HAP-1 (cell line): ENCODE measurements around the gene ANO8.
A peak's percentile ranks its signal among the peaks of the same experiment; 100 is the strongest.

Experiments used
- DNase-seq, 2 experiments: peaks; one replicate each; pipeline ENCODE4 v3.0.0-alpha.2; 2016 to 2020; ENCODE audit warnings: low spot score in 2 of 2
- H3K27me3 ChIP-seq: fragments of 250-450 bp; sonication (Bioruptor Pico); 2 replicates; pipeline ENCODE4 v1.5.1; 2020; ENCODE audit warnings: low read depth, mild to moderate bottlenecking, moderate library complexity
- H3K36me3 ChIP-seq: fragments of 250-450 bp; sonication (Bioruptor Pico); replicated peaks from 2 replicates; pipeline ENCODE4 v1.5.1; 2020; ENCODE audit warnings: mild to moderate bottlenecking
- H3K4me1 ChIP-seq: fragments of 250-450 bp; sonication (Bioruptor Pico); 2 replicates; pipeline ENCODE4 v1.5.1; 2020; ENCODE audit warnings: mild to moderate bottlenecking
- H3K4me3 ChIP-seq: fragments of 250-450 bp; sonication (Bioruptor Pico); 2 replicates; pipeline ENCODE4 v1.5.1; 2020; ENCODE audit warnings: mild to moderate bottlenecking, moderate library complexity
- H3K9me3 ChIP-seq: fragments of 250-450 bp; sonication (Bioruptor Pico); 2 replicates; pipeline ENCODE4 v1.5.1; 2020; ENCODE audit warnings: mild to moderate bottlenecking, moderate library complexity
- in situ Hi-C: fragments of 300-500 bp; cut with MboI; formaldehyde crosslinking; loops from 3 replicates; pipeline ENCODE4 v1.14.3; 2020; ENCODE audit warnings: low sequenced_read_pairs, inconsistent platforms, mixed read lengths

ANO8 gene

GRCh38 chr19:17328517-17329365 lies 5.9 kb downstream of the ANO8 start:
- no peaks in the 10 kb centered on the region for H3K9me3 ChIP-seq
- H3K36me3 ChIP-seq: 0 out of 2 replicates have a peak, but pooled peaks cover 7% of the 10 kb centered on the region
- no peaks in the 10 kb centered on the region for H3K4me1 ChIP-seq
- no peak for DNase-seq
- in situ Hi-C loops: no loop called here
- no peaks in the 10 kb centered on the region for H3K27me3 ChIP-seq
- no peak overlapping the region for H3K4me3 ChIP-seq

- in situ Hi-C loops: no loop called here
- 0 out of 2 replicates have a peak, but pooled peaks cover 7% of the 10 kb centered on the region for H3K36me3 ChIP-seq
- H3K4me3 ChIP-seq: no peak overlapping the region
- no peaks in the 10 kb centered on the region for H3K27me3 ChIP-seq
- no peaks in the 10 kb centered on the region for H3K4me1 ChIP-seq
- peak in 1 of 2 experiments; percentile 53 for DNase-seq
- H3K9me3 ChIP-seq: no peaks in the 10 kb centered on the region
Observed at GRCh38 chr19:17327654-17328516, 6.8 kb downstream of the ANO8 start.

GRCh38 chr19:17327068-17327653 lies 7.5 kb downstream of the ANO8 start:
- in situ Hi-C loops: no loop called here
- Histone ChIP-seq H3K4me3 (no peak overlapping the region), H3K9me3 (no peaks in the 10 kb centered on the region), H3K4me1 (no peaks in the 10 kb centered on the region), H3K36me3 (peaks cover 7% of the 10 kb centered on the region), H3K27me3 (no peaks in the 10 kb centered on the region)
- no peak for DNase-seq

GRCh38 chr19:17326595-17326966 lies 8.1 kb downstream of the ANO8 start:
- in situ Hi-C loops: no loop called here
- no peaks in the 10 kb centered on the region for H3K9me3 ChIP-seq
- no peaks in the 10 kb centered on the region for H3K4me1 ChIP-seq
- no peak for DNase-seq
- H3K36me3 ChIP-seq: peaks cover 9% of the 10 kb centered on the region
- no peaks in the 10 kb centered on the region for H3K27me3 ChIP-seq
- no peak overlapping the region for H3K4me3 ChIP-seq

GRCh38 chr19:17325881-17326594 lies 8.6 kb downstream of the ANO8 start:
- Histone ChIP-seq H3K27me3 (no peaks in the 10 kb centered on the region), H3K4me1 (no peaks in the 10 kb centered on the region), H3K9me3 (no peaks in the 10 kb centered on the region), H3K4me3 (no peak overlapping the region), H3K36me3 (peaks cover 13% of the 10 kb centered on the region)
- DNase-seq: no peak
- in situ Hi-C loops: no loop called here

- no peaks in the 10 kb centered on the region for H3K9me3 ChIP-seq
- no peaks in the 10 kb centered on the region for H3K4me1 ChIP-seq
- H3K27me3 ChIP-seq: no peaks in the 10 kb centered on the region
- DNase-seq: no peak
- H3K4me3 ChIP-seq: no peak overlapping the region
- peaks cover 19% of the 10 kb centered on the region for H3K36me3 ChIP-seq
- in situ Hi-C loops: no loop called here
Observed at GRCh38 chr19:17325133-17325532, 9.5 kb downstream of the ANO8 start.

GRCh38 chr19:17324357-17325114 lies 10.1 kb downstream of the ANO8 start:
- no peaks in the 10 kb centered on the region for H3K4me1 ChIP-seq
- in situ Hi-C loops: no loop called here
- no peaks in the 10 kb centered on the region for H3K27me3 ChIP-seq
- peaks cover 21% of the 10 kb centered on the region for H3K36me3 ChIP-seq
- DNase-seq: no peak
- no peaks in the 10 kb centered on the region for H3K9me3 ChIP-seq
- H3K4me3 ChIP-seq: no peak overlapping the region

GRCh38 chr19:17323964-17324332 lies 10.7 kb downstream of the ANO8 start:
- no peak for DNase-seq
- in situ Hi-C loops: no loop called here

GRCh38 chr19:17323300-17323963 lies 11.2 kb downstream of the ANO8 start:
- DNase-seq: no peak
- Histone ChIP-seq H3K27me3 (no peaks in the 10 kb centered on the region), H3K4me3 (no peak overlapping the region), H3K4me1 (no peaks in the 10 kb centered on the region), H3K9me3 (no peaks in the 10 kb centered on the region), H3K36me3 (peaks cover 21% of the 10 kb centered on the region)
- in situ Hi-C loops: no loop called here

More at GRCh38 chr19:17323964-17324332, 10.7 kb downstream of the ANO8 start:
- Histone ChIP-seq H3K4me1 (no peaks in the 10 kb centered on the region), H3K36me3 (peaks cover 21% of the 10 kb centered on the region), H3K27me3 (no peaks in the 10 kb centered on the region), H3K9me3 (no peaks in the 10 kb centered on the region), H3K4me3 (no peak overlapping the region)

GRCh38 chr19:17322854-17323253 lies 11.8 kb downstream of the ANO8 start:
- in situ Hi-C loops: no loop called here
- H3K36me3 ChIP-seq: peaks cover 21% of the 10 kb centered on the region

GRCh38 chr19:17321655-17322489 lies 12.8 kb downstream of the ANO8 start:
- H3K4me3 ChIP-seq: no peak overlapping the region
- no peaks in the 10 kb centered on the region for H3K9me3 ChIP-seq
- in situ Hi-C loops: no loop called here
- peaks cover 17% of the 10 kb centered on the region for H3K36me3 ChIP-seq
- no peaks in the 10 kb centered on the region for H3K27me3 ChIP-seq
- no peaks in the 10 kb centered on the region for H3K4me1 ChIP-seq
- DNase-seq: no peak

More at GRCh38 chr19:17322854-17323253, 11.8 kb downstream of the ANO8 start:
- Histone ChIP-seq H3K4me3 (no peak overlapping the region), H3K4me1 (no peaks in the 10 kb centered on the region), H3K9me3 (no peaks in the 10 kb centered on the region), H3K27me3 (no peaks in the 10 kb centered on the region)
- DNase-seq: no peak

- peaks cover 23% of the 10 kb centered on the region for H3K36me3 ChIP-seq
- H3K4me3 ChIP-seq: no peak overlapping the region
- in situ Hi-C loops: no loop called here
- H3K9me3 ChIP-seq: no peaks in the 10 kb centered on the region
- no peaks in the 10 kb centered on the region for H3K4me1 ChIP-seq
- no peak for DNase-seq
- no peaks in the 10 kb centered on the region for H3K27me3 ChIP-seq
Observed at GRCh38 chr19:17320435-17320834, 14.2 kb downstream of the ANO8 start.
